Measurements from ENCODE around the gene CUTA.
"Not testable (repeated sequence)": the region's sequence is repeated elsewhere in the genome, so short reads cannot be mapped to it uniquely, and the experiment has no call there.

The CUTA gene

GRCh38 chr6:33399881-33400280, 18.0 kb downstream of the CUTA start:
- not testable (repeated sequence) for DNase-seq (ENCODE audit: low read depth)

GRCh38 chr6:33398601-33399000, 19.3 kb downstream of the CUTA start:
- not testable (repeated sequence) for DNase-seq (ENCODE audit: low read depth)

- no peak for DNase-seq (ENCODE audit: low read depth)
Measured at GRCh38 chr6:33397541-33397940, 20.4 kb downstream of the CUTA start.

- no peak for DNase-seq (ENCODE audit: low read depth)
Measured at GRCh38 chr6:33392979-33393378, 24.9 kb downstream of the CUTA start.

GRCh38 chr6:33392595-33392948, 25.3 kb downstream of the CUTA start:
- no peak for DNase-seq (ENCODE audit: low read depth)

- DNase-seq (ENCODE audit: low read depth), result no peak
Measured at GRCh38 chr6:33391922-33392594, 25.8 kb downstream of the CUTA start.

- peak; percentile 96 for DNase-seq (ENCODE audit: low read depth)
Measured at GRCh38 chr6:33391278-33391921, 26.5 kb downstream of the CUTA start, which contains the start of gene KIFC1. TSS of gene KIFC1 (plus strand) at chr6:33391823. CDS start at chr6:33391986, 163 bp downstream.

GRCh38 chr6:33390767-33391277, 27.1 kb downstream of the CUTA start:
- no peak for DNase-seq (ENCODE audit: low read depth)

GRCh38 chr6:33390173-33390572, 27.7 kb downstream of the CUTA start:
- no peak for DNase-seq (ENCODE audit: low read depth)

- DNase-seq (ENCODE audit: low read depth), result no peak
Measured at GRCh38 chr6:33384581-33385020, 33.3 kb downstream of the CUTA start.

- DNase-seq (ENCODE audit: low read depth), result no peak
Measured at GRCh38 chr6:33383427-33384185, 34.3 kb downstream of the CUTA start.

- DNase-seq (ENCODE audit: low read depth), result no peak
Measured at GRCh38 chr6:33380272-33380981, 37.5 kb downstream of the CUTA start.

GRCh38 chr6:33379184-33379583, 38.7 kb downstream of the CUTA start:
- not testable (repeated sequence) for DNase-seq (ENCODE audit: low read depth)

- no peak for DNase-seq (ENCODE audit: low read depth)
Measured at GRCh38 chr6:33377171-33377570, 40.7 kb downstream of the CUTA start.

GRCh38 chr6:33375143-33375671, 42.7 kb downstream of the CUTA start:
- DNase-seq (ENCODE audit: low read depth), result no peak

GRCh38 chr6:33373960-33374910, 43.7 kb downstream of the CUTA start:
- no peak for DNase-seq (ENCODE audit: low read depth)

- DNase-seq (ENCODE audit: low read depth), result no peak
Measured at GRCh38 chr6:33372526-33373123, 45.3 kb downstream of the CUTA start.

GRCh38 chr6:33371901-33372300, 46.0 kb downstream of the CUTA start:
- DNase-seq (ENCODE audit: low read depth), result not testable (repeated sequence)

- DNase-seq (ENCODE audit: low read depth), result not testable (repeated sequence)
Measured at GRCh38 chr6:33367715-33368025, 50.2 kb downstream of the CUTA start.

- DNase-seq (ENCODE audit: low read depth), result no peak
Measured at GRCh38 chr6:33367009-33367714, 50.7 kb downstream of the CUTA start.

All from stimulated activated CD8-positive, alpha-beta memory T cell treated with anti-CD3 and anti-CD28 coated beads, Interleukin-15, amount 100 ng/mL, for 24 hours (primary cell).